ENCODE data around the gene RIMBP2.

RIMBP2 gene

GRCh38 chr12:130440411-130441080 is 275.6 kb downstream of the RIMBP2 start:
- DNase-seq (ENCODE audit: low read depth): no peak

GRCh38 chr12:130439250-130439649 is 276.8 kb downstream of the RIMBP2 start:
- no peak for DNase-seq (ENCODE audit: low read depth)

GRCh38 chr12:130438711-130439110 is 277.4 kb downstream of the RIMBP2 start:
- no peak for DNase-seq (ENCODE audit: low read depth)

- DNase-seq (ENCODE audit: low read depth): no peak
These were observed 277.9 kb downstream of the RIMBP2 start for GRCh38 chr12:130438243-130438620.

- DNase-seq (ENCODE audit: low read depth): no peak
These were observed 278.4 kb downstream of the RIMBP2 start for GRCh38 chr12:130437555-130438242.

- DNase-seq (ENCODE audit: low read depth): no peak
These were observed 279.2 kb downstream of the RIMBP2 start for GRCh38 chr12:130436741-130437501.

- DNase-seq (ENCODE audit: low read depth): no peak
These were observed 280.3 kb downstream of the RIMBP2 start for GRCh38 chr12:130435826-130436225.

GRCh38 chr12:130435331-130435730 is 280.8 kb downstream of the RIMBP2 start:
- no peak for DNase-seq (ENCODE audit: low read depth)

GRCh38 chr12:130434560-130434959 is 281.5 kb downstream of the RIMBP2 start:
- no peak for DNase-seq (ENCODE audit: low read depth)

- no peak for DNase-seq (ENCODE audit: low read depth)
These were observed 282.3 kb downstream of the RIMBP2 start for GRCh38 chr12:130433834-130434233.

GRCh38 chr12:130433411-130433810 is 282.7 kb downstream of the RIMBP2 start:
- no peak for DNase-seq (ENCODE audit: low read depth)

GRCh38 chr12:130431176-130431575 is 284.9 kb downstream of the RIMBP2 start:
- no peak for DNase-seq (ENCODE audit: low read depth)

- DNase-seq (ENCODE audit: low read depth): no peak
These were observed 286.2 kb downstream of the RIMBP2 start for GRCh38 chr12:130429656-130430505.

- no peak for DNase-seq (ENCODE audit: low read depth)
These were observed 288.0 kb downstream of the RIMBP2 start for GRCh38 chr12:130428116-130428515.

- DNase-seq (ENCODE audit: low read depth): no peak
These were observed 288.7 kb downstream of the RIMBP2 start for GRCh38 chr12:130427381-130427887.

- DNase-seq (ENCODE audit: low read depth): no peak
These were observed 290.3 kb downstream of the RIMBP2 start for GRCh38 chr12:130425698-130426245.

- no peak for DNase-seq (ENCODE audit: low read depth)
These were observed 291.0 kb downstream of the RIMBP2 start for GRCh38 chr12:130424858-130425697.

GRCh38 chr12:130423991-130424857 is 291.9 kb downstream of the RIMBP2 start:
- no peak for DNase-seq (ENCODE audit: low read depth)

- no peak for DNase-seq (ENCODE audit: low read depth)
These were observed 293.0 kb downstream of the RIMBP2 start for GRCh38 chr12:130423136-130423535.

GRCh38 chr12:130422676-130423075 is 293.4 kb downstream of the RIMBP2 start:
- no peak for DNase-seq (ENCODE audit: low read depth)

All from EH (cell line).